Measurements from ENCODE around the gene VARS2.

The VARS2 gene

DNA sequence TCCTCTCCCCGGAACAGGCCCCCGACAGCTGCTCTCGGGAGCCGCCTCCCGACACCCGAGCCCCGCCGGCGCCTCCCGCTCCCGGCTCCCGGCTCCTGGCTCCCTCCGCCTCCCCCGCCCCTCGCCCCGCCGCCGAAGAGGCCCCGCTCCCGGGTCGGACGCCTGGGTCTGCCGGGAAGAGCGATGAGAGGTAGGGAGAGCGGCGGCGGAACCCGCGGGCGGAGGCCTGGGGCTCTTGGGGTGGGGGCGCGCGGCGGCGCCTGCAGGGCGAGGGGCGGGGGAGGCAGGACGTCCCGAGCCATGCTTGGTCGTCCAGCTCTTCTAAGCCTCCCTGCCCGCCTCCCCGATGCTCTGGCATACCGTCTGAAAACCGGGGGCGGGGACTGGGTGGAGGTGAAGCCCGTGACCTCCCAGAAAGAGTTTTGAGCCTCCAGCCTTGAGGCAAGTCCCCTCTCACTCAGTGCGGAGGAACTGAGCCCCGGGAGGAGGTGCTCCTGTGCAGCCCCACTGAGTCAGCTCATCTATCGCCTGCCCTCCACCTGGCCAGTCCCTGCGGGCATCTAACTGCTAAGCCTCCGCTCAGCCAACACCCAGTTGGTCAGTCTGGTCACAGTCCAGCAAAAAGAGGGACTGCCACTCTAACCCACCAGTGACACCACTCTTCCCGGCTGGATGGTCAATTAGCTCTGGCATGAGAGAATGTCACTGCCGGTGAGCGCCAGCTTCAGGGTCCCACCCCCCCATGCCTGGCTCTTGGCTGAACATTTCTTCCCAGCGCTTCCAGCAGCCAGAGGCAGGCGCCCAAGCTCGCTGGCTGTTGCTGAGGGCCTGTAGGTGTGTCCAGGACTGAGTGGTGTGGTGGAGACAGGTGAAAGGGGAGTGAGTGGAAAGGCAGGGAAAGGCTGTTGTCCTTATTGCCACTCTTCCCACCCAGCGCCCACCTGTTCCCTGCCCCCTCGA, 29.2 kb upstream of the VARS2 start:
- no peak for DNase-seq

DNA sequence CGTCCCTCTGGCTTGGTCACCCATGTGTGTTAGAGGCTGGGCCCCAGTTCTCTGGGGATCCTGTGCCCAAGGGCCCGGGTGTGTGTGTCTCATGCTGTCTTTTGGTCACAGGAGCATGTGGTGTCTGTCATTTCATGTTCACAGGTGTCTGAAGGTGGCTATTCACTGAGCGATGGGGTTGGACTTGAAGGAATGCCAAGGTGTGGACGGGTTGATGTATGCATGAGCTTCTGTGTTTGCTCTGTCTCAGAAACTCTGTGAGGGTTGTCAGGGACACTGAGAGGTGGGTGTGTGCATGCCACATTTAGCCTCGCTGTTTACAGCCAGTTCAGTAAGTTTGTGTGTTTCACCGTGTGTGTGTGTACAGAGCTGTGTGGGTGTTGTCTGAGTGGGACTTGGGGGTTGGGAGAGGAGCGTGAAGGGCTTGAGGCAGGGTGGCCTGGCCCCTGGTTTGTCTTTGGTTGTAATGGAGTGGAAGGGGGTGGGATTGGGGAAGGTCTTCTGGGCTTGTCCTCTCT, 28.5 kb upstream of the VARS2 start:
- peak; percentile 18 for DNase-seq

DNA sequence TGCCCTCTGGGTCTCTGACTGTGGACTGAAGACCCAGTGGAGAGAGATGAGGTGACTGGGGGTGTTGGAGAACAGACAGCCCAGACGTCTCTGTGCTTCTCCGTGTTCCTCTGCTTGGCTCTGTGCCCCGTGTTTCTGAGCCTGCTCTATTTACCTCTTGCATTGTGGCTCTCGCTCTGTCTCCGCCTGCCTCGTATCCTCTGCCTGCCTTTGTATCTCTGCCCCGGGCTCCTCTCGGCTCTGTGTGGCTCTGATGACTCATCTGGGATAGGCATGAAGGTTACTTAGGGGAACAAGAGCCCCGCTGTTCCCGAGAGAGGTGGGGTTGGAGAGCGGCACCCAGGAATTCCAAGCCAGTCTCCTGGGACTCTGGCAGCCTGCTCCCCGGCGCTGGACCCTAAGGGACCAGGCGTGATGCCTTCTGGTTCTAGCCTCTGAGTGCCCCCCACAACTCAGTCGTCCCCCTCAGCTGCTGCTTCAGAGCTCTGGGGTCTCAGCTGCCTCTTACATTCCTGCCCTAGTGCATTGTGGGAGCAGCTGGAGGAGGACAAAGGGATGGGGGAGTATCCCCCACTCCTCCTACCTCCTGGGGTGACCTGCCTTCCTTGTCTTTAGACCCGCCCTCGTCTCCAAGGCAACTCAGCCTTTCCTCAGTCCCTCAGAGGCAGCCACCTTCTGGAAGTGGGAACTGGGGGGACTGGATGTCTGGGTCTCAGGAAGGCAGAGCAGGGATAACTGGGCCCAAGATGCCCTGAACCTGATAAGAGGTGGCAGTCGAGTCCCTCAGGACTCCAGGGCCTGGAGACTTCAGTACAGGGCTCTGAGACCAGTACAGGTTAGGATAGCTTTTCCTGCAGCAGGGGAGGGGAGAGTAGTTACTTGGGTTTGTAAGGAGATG, 27.8 kb upstream of the VARS2 start:
- peak; percentile 86 for DNase-seq

DNA sequence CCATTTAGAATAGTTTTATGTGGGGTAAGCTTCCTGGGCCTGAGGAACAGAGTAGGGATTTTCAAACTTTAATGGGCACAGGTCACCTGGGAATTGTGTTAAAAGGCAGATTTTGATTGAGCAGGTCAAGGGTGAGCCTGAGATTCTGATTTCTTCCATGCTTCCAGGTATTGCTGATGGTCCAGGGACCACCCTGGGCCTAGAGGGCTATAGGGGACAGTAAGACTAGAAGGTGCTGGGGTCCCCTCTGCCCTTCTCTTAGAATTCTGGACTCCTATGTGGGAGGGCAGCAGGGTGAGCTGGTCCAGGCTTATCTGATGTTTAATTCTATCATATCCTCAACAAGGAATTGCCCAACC, 27.2 kb upstream of the VARS2 start:
- DNase-seq, result no peak

DNA sequence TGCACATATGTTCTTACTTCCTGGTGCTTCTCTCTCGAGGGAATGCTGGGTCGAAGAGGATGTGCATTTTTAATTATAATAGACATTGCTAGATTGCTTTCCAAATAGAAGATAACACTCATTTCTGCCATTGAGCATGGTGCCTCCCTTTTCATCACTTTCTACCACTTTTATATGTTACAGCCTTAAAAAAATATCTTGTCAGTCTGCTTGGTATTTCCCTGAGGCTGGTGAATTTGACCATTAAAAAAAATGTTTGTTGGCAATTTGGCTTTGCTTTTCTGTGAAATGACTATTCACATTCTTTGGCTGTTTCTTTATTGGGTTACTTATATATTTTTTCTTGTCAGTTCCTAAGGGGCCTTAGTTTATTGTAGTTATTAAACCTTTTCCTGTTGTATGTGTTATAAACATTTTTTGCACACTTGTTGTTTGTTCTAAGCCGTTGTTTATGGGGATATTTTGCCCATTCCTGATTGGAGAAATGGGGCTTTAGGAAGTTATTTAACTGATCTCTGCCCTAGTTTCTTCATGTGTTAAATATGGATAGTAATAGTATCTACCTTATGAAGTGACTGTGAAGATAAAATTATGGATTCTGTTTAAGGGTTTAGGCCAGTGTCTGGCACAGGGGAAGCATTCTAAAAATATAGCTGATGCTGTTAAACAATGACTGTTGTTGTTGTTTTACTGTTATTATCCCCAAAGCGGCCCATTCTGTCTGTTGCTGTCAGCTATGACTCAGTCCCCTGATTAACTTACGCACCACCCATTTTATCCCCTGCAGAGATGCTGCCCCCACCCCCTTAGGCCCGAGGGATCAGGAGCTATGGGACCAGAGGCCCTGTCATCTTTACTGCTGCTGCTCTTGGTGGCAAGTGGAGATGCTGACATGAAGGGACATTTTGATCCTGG, 25.9 kb upstream of the VARS2 start:
- no peak for DNase-seq

DNA sequence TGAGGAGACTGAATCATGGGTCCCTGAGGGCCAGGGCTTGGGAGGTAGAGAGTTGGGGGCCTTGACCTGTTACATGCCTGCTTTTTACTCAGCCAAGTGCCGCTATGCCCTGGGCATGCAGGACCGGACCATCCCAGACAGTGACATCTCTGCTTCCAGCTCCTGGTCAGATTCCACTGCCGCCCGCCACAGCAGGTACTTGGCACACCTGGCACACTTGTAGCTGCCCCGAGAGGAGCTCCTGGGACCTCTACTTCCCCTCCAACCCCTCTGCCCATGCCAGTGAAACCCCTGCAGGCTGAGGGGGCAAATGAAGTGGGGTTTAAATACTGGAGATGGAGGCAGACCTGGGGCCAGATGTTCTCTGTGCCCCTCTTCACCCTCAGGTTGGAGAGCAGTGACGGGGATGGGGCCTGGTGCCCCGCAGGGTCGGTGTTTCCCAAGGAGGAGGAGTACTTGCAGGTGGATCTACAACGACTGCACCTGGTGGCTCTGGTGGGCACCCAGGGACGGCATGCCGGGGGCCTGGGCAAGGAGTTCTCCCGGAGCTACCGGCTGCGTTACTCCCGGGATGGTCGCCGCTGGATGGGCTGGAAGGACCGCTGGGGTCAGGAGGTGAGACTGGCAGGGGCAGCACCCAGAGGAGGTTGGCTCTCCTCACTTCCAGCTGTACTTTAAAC, 25.1 kb upstream of the VARS2 start:
- no peak for DNase-seq

DNA sequence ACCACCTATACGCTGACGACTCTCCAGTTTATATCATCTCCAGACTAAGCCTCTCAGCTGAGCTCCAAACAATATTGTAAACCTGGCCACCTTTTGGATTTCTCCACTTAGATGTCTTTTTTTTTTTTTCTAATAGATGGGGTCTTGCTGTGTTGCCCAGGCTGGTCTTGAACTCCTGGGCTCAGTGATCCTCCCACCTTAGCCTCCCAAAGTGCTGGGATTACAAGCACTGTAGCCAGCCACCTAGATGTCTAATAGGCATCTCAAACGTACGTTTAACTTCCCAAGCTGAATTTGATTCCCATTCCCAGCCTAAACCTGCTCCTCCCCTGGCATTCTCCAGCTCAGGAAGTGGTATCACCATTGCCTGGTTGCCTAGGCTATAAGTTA, 24.5 kb upstream of the VARS2 start:
- DNase-seq, result no peak

DNA sequence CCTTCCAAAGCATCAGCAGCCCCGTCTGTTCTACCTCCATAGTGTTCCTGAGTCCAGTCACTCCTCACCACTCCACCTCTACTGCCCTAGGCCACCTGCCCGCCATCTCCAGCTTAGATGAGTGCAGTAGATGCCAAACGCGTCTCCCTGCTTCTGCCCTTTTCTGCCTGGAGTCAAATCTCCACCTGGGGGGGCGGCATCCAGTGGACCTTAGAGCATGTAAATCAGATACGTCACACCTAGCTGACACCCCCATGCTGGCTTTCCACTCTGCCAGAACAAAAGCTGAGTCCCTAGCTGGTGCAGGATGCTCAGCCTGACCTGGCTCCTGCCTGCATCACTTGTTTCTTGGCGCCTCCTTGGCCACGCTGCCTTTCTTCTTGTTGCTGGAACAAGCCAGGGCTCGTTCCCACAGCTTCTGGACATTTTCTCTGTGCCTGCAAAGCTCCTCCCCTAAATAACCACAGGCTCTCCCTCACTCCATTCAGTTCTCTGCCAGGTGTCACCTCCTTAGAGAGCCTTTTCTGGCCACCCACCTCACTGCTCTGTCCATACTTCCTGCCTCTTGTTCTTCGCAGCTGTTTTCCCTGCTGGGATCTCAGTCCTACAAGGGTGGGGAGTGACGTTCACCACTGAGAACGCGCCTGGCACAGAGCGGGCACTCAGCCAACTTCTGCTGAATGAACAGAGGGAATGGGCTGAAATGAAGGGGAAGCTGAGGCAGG, 24.0 kb upstream of the VARS2 start:
- peak; percentile 93 for DNase-seq

DNA sequence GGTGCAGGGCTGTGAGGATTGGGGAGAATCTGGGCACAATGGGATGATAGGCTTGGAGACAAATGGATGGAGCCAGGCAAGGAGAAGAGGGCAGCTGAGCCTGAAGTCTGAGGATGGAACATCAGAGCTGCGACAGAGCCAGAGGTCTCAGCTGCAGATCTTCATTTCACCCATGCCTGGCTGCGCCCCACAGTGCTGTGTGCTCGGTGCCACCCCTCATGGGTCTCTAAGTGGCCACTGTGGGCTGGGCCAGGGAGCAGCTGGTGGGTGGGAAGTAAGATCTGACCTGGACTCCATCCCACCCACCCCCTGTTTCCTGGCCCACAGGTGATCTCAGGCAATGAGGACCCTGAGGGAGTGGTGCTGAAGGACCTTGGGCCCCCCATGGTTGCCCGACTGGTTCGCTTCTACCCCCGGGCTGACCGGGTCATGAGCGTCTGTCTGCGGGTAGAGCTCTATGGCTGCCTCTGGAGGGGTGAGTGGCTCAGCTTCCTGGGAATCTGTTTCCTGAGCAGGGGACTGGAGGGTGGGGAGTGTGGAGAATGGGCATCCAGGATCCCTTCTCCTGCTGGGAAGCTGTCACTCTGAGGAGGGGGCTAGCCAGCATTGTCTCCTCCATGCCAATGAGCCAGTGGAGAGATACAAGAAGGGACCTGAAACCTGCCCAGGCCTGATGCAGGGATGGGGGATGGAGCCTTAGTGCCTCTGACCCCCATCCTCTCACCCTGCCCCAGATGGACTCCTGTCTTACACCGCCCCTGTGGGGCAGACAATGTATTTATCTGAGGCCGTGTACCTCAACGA, 23.2 kb upstream of the VARS2 start:
- peak; percentile 51 for DNase-seq

DNA sequence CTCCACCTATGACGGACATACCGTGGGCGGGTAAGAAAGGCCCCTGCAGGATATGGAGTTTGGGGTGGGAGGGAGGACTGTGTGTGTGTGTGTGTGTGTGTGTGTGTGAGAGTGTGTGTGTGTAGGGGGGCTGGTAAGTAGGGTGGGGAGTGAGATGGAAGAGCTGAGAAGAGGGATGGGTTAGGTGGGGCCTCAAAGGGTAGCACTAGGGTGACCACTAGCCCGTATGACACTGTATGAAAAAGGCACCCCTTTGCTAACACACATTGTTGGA, 22.7 kb upstream of the VARS2 start:
- DNase-seq, result no peak

DNA sequence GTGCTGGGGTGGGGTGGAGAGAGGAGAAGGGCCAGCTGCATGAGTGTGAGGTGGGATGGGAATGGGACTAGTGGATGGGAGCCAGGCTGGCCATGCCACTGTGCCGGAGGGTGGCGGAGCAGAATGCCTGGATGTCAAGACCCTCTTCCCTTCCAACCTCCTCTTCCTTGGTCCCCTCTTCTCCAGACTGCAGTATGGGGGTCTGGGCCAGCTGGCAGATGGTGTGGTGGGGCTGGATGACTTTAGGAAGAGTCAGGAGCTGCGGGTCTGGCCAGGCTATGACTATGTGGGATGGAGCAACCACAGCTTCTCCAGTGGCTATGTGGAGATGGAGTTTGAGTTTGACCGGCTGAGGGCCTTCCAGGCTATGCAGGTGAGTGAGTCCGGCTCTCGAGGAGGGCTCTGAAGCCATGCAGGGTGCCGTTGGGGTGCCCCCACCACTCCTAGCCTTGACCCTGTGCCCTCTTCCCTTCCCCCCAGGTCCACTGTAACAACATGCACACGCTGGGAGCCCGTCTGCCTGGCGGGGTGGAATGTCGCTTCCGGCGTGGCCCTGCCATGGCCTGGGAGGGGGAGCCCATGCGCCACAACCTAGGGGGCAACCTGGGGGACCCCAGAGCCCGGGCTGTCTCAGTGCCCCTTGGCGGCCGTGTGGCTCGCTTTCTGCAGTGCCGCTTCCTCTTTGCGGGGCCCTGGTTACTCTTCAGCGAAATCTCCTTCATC, 22.1 kb upstream of the VARS2 start:
- no peak for DNase-seq

DNA sequence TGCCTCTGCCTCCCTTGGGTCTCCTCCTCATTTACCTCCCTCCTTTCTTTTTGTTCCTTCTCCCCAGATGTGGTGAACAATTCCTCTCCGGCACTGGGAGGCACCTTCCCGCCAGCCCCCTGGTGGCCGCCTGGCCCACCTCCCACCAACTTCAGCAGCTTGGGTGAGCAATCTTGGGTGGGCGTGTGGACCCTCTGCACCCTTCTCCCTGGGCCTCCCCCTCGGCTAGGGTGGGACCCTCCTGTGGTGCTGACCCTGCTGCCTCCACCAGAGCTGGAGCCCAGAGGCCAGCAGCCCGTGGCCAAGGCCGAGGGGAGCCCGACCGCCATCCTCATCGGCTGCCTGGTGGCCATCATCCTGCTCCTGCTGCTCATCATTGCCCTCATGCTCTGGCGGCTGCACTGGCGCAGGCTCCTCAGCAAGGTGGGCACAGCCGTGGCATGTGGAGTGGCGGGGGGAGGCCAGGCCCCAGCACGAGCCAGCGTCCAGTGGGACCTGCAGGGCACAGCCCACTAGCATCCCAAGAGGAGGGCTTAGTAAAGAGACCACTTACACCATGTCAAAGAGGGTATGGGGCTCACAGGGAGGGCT, 20.9 kb upstream of the VARS2 start:
- DNase-seq, result no peak

DNA sequence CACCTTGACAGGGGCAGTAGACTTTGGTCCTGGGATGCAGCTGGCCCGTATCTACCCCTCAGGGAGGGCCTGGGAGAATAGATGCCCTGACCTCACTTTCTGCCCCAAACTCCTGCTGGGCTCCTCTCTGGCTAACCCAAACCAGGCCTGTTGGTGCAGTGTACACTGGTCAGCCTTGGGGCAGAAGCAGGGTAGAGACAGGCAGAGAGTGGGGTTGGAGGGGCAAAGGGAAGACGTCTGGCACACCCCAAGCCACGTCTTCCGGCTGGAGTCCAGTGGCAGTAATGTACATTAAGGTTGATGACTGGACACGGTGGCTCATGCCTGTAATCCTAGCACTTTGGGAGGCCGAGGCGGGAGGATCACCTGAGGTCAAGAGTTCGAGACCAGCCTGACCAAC, 20.4 kb upstream of the VARS2 start:
- no peak for DNase-seq

DNA sequence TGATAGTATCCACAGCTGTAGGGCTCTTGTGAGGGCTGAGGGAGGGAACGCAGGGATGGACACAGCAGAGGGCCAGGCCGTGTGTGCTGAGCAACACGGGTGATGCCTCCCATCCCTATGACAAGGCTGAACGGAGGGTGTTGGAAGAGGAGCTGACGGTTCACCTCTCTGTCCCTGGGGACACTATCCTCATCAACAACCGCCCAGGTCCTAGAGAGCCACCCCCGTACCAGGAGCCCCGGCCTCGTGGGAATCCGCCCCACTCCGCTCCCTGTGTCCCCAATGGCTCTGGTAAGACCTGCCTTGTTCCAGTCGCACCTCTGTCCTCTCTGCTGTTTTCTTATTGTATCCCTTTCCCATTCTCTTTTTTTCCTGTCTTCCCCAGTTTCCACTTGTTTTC, 19.7 kb upstream of the VARS2 start:
- DNase-seq, result no peak

DNA sequence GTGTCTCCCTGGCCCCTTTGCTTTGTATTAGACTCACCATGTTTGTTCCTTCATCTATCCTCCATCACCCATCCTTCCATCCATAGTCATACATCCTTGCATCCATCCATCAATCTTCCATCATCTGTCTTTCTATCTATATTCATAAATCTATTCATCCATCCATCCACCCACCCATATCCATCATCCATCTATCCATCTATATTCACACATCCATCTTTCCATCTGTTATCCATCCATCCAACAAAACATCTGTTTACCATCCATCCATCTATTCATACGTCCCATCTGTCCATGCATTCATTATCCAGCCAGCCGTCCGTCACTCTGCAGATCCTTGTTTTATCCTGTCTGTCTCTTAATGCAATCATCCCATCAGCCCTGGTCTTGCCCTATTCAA, 19.1 kb upstream of the VARS2 start:
- DNase-seq, result no peak

DNA sequence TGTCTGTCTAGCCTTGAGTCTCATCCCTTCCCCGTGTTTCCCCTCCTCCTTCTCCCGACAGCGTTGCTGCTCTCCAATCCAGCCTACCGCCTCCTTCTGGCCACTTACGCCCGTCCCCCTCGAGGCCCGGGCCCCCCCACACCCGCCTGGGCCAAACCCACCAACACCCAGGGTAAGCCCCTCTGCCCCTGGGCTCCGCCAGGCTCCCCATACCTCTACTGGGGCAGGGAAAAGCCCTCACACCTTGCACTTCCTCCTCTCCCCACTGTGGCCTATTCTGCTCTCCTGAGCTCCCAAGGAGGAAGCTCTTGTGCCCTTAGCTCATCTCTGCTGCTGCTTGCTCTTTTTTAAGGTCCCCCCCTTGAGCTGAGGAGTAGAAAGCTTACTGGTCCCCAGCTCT, 18.7 kb upstream of the VARS2 start:
- DNase-seq, result no peak

DNA sequence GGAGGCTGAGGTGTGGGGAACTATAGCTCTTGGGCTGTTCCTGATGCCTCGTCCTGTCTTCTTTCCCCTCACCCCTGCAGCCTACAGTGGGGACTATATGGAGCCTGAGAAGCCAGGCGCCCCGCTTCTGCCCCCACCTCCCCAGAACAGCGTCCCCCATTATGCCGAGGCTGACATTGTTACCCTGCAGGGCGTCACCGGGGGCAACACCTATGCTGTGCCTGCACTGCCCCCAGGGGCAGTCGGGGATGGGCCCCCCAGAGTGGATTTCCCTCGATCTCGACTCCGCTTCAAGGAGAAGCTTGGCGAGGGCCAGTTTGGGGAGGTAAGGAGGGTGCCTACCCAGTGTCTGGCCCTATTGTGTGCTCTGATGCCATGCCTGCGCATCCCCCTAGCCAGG, 17.5 kb upstream of the VARS2 start:
- DNase-seq, result no peak

DNA sequence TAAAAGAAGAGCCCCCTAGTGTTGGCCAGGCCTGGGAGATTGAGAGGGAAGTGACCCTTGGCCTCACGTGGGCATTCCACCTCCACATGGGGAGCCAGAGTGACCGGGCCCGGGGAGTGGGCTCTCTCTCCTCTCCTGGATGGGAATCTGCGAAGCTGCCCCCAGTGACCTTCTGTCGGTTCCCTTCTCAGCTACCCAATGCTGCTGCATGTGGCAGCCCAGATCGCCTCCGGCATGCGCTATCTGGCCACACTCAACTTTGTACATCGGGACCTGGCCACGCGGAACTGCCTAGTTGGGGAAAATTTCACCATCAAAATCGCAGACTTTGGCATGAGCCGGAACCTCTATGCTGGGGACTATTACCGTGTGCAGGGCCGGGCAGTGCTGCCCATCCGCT, 16.2 kb upstream of the VARS2 start:
- DNase-seq, result no peak

DNA sequence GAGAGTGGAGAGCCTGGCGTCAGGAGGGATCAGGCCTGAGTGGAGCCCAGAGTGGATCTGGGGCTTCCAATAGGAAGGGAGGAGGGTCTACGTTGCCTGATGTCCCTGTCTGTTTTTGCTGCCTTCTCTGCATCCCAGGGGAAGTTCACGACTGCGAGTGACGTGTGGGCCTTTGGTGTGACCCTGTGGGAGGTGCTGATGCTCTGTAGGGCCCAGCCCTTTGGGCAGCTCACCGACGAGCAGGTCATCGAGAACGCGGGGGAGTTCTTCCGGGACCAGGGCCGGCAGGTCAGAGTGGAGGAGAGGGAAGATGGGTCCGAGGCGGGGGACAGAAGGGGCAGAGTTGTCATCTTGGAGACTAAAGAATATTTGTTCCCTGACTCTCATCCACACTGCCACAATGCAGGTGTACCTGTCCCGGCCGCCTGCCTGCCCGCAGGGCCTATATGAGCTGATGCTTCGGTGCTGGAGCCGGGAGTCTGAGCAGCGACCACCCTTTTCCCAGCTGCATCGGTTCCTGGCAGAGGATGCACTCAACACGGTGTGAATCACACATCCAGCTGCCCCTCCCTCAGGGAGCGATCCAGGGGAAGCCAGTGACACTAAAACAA, 15.2 kb upstream of the VARS2 start:
- DNase-seq, result no peak

All from DMS79 (cell line).